B cell (primary cell): ENCODE results near the gene TRPV4. TPM values are rescaled to one million over a fixed set of nuclear protein-coding genes. Genes with fewer than 3 reads are reported as not detected.
A peak's percentile ranks its signal among the peaks of the same experiment; 100 is the strongest.

Experiments used
- ATAC-seq: fragments of 200-7000 bp; cut with Tn5 transposase; one replicate; pipeline ENCODE4 v1.10.0; 2021; ENCODE audit warnings: low read depth, mild to moderate bottlenecking, moderate number of reproducible peaks, moderate library complexity
- CTCF ChIA-PET: fragments of 350-600 bp; sonication (Branson Sonifier 250); formaldehyde crosslinking; loops from one replicate; lab custom pipeline; 2021; ENCODE audit warnings: antibody characterized with exemption, inconsistent platforms; lab: Charles Lee
- POLR2A ChIA-PET: fragments of 350-600 bp; sonication (Branson Sonifier 250); formaldehyde crosslinking; loops from one replicate; lab custom pipeline; 2021; ENCODE audit warnings: antibody characterized with exemption; lab: Charles Lee
- DNase-seq: peaks from one replicate; pipeline ENCODE4 v3.0.0; 2013
- H2AFZ ChIP-seq: 2 replicates; pipeline ENCODE4 v1.6.1; 2012; ENCODE audit warnings: mild to moderate bottlenecking, low read depth, low read length; ENCODE audit not compliant: insufficient read depth, poor library complexity, severe bottlenecking
- H3K27ac ChIP-seq, 2 donors: 1 replicate in 1 of 2; 2 replicates in 1 of 2; pipeline ENCODE4 v1.5.1; 2012 to 2013; ENCODE audit warnings: low read length in 2 of 2, mild to moderate bottlenecking in 2 of 2, moderate library complexity in 1 of 2
- H3K27me3 ChIP-seq, 4 experiments: fragments of 200-600 bp in 1 of 4; sonication (generic) in 1 of 4; replicated peaks in 1 of 4; 1 replicate in 2 of 4; 2 replicates in 2 of 4; pipeline versions ENCODE4 v1.6.1 to v1.7.0; 2013 to 2016; ENCODE audit warnings: low read length in 3 of 4, mild to moderate bottlenecking in 2 of 4, mixed read lengths in 1 of 4, moderate library complexity in 1 of 4; ENCODE audit not compliant: insufficient read depth in 4 of 4, control insufficient read depth in 3 of 4; ENCODE audit errors: control extremely low read depth in 1 of 4
- H3K36me3 ChIP-seq, 2 experiments: replicated peaks in 1 of 2; 1 replicate in 1 of 2; 2 replicates in 1 of 2; pipeline versions ENCODE4 v1.6.1 to v1.7.1; 2013; ENCODE audit warnings: low read length in 1 of 2; ENCODE audit not compliant: insufficient read depth in 2 of 2, control insufficient read depth in 1 of 2; ENCODE audit errors: control extremely low read depth in 1 of 2, extremely low read depth in 1 of 2
- H3K4me1 ChIP-seq, 2 donors: fragments of 200-600 bp in 1 of 2; sonication (generic) in 1 of 2; 1 replicate in 1 of 2; 2 replicates in 1 of 2; pipeline versions ENCODE4 v1.5.1 to v1.6.1; 2013 to 2017; ENCODE audit warnings: low read length in 2 of 2; ENCODE audit not compliant: control insufficient read depth in 2 of 2, insufficient read depth in 2 of 2
- H3K4me2 ChIP-seq: replicated peaks from 2 replicates; pipeline ENCODE3; 2012; ENCODE audit warnings: mild to moderate bottlenecking, low read depth, low read length; ENCODE audit not compliant: poor library complexity, severe bottlenecking
- H3K4me3 ChIP-seq, 5 experiments: fragments of 200-600 bp in 1 of 5; sonication (generic) in 1 of 5; 1 replicate in 3 of 5; 2 replicates in 2 of 5; pipeline versions ENCODE4 v1.5.1 to v1.7.0; 2011 to 2016; ENCODE audit warnings: low read length in 4 of 5, mild to moderate bottlenecking in 4 of 5, low read depth in 2 of 5, control low read depth in 1 of 5, moderate library complexity in 1 of 5; ENCODE audit not compliant: insufficient read depth in 1 of 5; ENCODE audit errors: control extremely low read depth in 1 of 5, extremely low read depth in 1 of 5
- H3K79me2 ChIP-seq: fragments of 200-600 bp; sonication (generic); one replicate; pipeline ENCODE4 v1.6.0; 2016; ENCODE audit warnings: low read length; ENCODE audit not compliant: control insufficient read depth, insufficient read depth
- H3K9ac ChIP-seq: fragments of 200-600 bp; sonication (generic); 2 replicates; pipeline ENCODE4 v1.6.1; 2017; ENCODE audit warnings: mild to moderate bottlenecking, low read length, moderate library complexity
- H3K9me3 ChIP-seq, 3 donors: one replicate each; pipeline versions ENCODE4 v1.6.1 to v1.7.1; 2013; ENCODE audit warnings: low read length in 2 of 3; ENCODE audit not compliant: control insufficient read depth in 2 of 3, insufficient read depth in 1 of 3; ENCODE audit errors: control extremely low read depth in 1 of 3
- H4K20me1 ChIP-seq: 2 replicates; pipeline ENCODE4 v1.6.0; 2012; ENCODE audit warnings: mild to moderate bottlenecking, low read length; ENCODE audit not compliant: insufficient read depth, control insufficient read depth, poor library complexity, severe bottlenecking
- H3K27ac Mint-ChIP-seq: one replicate; pipeline ENCODE4 v1.8.0; 2021; ENCODE audit warnings: mixed read lengths
- H3K27me3 Mint-ChIP-seq: one replicate; pipeline ENCODE4 v1.8.0; 2021; ENCODE audit warnings: mixed read lengths
- H3K4me1 Mint-ChIP-seq: one replicate; pipeline ENCODE4 v1.8.0; 2021; ENCODE audit warnings: mixed read lengths
- H3K4me3 Mint-ChIP-seq: one replicate; pipeline ENCODE4 v1.8.0; 2021; ENCODE audit warnings: mixed read lengths
- H3K9me3 Mint-ChIP-seq: one replicate; pipeline ENCODE4 v1.8.0; 2022; ENCODE audit warnings: mixed read lengths; ENCODE audit not compliant: insufficient read depth
- CTCF ChIP-seq: fragments of 200-600 bp; IDR thresholded peaks from one replicate; pipeline ENCODE4 v1.8.0; 2022; ENCODE audit warnings: antibody characterized with exemption, mild to moderate bottlenecking
- EZH2 ChIP-seq: IDR thresholded peaks from 2 replicates; pipeline ENCODE4 v1.6.1; 2012; ENCODE audit warnings: borderline replicate concordance, low read depth, mild to moderate bottlenecking, moderate library complexity, low read length; ENCODE audit not compliant: insufficient read depth, poor library complexity, severe bottlenecking
- WGBS: methylation state at CpG from one replicate; pipeline ENCODE4 v1.1.5; 2013; ENCODE audit warnings: missing lambda C conversion rate; ENCODE audit not compliant: insufficient coverage; 5-methylcytosine and 5-hydroxymethylcytosine counted together
- intact Hi-C: fragments of 100-400 bp; cut with micrococcal nuclease; formaldehyde crosslinking; loops from one replicate; pipeline ENCODE4 v1.10.0; 2022
- polyA plus RNA-seq: library from polyadenylated mRNA; depleted of rRNA; stranded (reverse); fragments of >200 nt; gene quantifications from 2 replicates; pipeline ENCODE4 v1.2.3, GENCODE V29; 2012
- total RNA-seq, 2 donors: library from RNA; stranded (reverse); fragments of 120-200 nt in 1 of 2; gene quantifications; 1 replicate in 1 of 2; 2 replicates in 1 of 2; pipeline versions ENCODE4 v1.2.3 to v1.2.4, GENCODE V29; 2013 to 2022

Gene TRPV4
- total and polyA plus RNA-seq, 2 donors (not counting 1 experiment from before 2014, with no cell fraction given): not detected

- Mint-ChIP-seq H3K27me3 (no peaks in the 10 kb centered on the region), H3K9me3 (no peaks in the 10 kb centered on the region), H3K4me3 (no peak overlapping the region), H3K4me1 (peaks cover 1% of the 10 kb centered on the region), H3K27ac (no peak overlapping the region)
- peak; percentile 78 for DNase-seq
- intact Hi-C loops: loop anchor here (1.0 kb wide), 1 partner anchor 40 kb away; no protein-coding TSS in a partner anchor
- Histone ChIP-seq H3K27me3 (no peaks in the 10 kb centered on the region), H3K9ac (no peak overlapping the region), H3K4me2 (no peak overlapping the region), H3K36me3 (no peaks in the 10 kb centered on the region), H3K9me3 (no peaks in the 10 kb centered on the region), H3K79me2 (no peaks in the 10 kb centered on the region), H3K4me3 (no peak overlapping the region), H4K20me1 (no peaks in the 10 kb centered on the region), H3K4me1 (no peaks in the 10 kb centered on the region), H3K27ac (no peak overlapping the region), H2AFZ (peak overlapping the region; percentile 31)
- POLR2A ChIA-PET: no interaction called here
- peak; percentile 96 for TF ChIP-seq CTCF
- TF ChIP-seq EZH2: no peak
- CTCF ChIA-PET: interaction anchor here (0.7 to 4.1 kb wide), 14 partner anchors 9 to 295 kb away, joined by 3 to 41 read pairs (median 3); partner anchors contain the start of gene MVK
- WGBS: 49% methylated on average over 12 of the region's 12 CpGs
- ATAC-seq: peak; percentile 92
Measured at GRCh38 chr12:109804820-109805761, 28.1 kb downstream of the TRPV4 start.

- Histone ChIP-seq H3K36me3 (no peaks in the 10 kb centered on the region), H3K9ac (no peak overlapping the region), H3K4me2 (no peak overlapping the region), H3K4me3 (no peak overlapping the region), H4K20me1 (no peaks in the 10 kb centered on the region), H3K9me3 (no peaks in the 10 kb centered on the region), H2AFZ (no peak overlapping the region), H3K4me1 (no peaks in the 10 kb centered on the region), H3K27me3 (no peaks in the 10 kb centered on the region), H3K27ac (no peak overlapping the region), H3K79me2 (no peaks in the 10 kb centered on the region)
- ChIA-PET CTCF (interaction anchor here (0.7 to 4.1 kb wide), 7 partner anchors 8 to 230 kb away, joined by 3 to 41 read pairs (median 4); partner anchors contain the start of gene MVK), POLR2A (no interaction called here)
- Mint-ChIP-seq H3K27me3 (no peaks in the 10 kb centered on the region), H3K4me3 (no peak overlapping the region), H3K27ac (no peak overlapping the region), H3K4me1 (peaks cover 1% of the 10 kb centered on the region), H3K9me3 (no peaks in the 10 kb centered on the region)
- no CpG with 5 or more reads among the region's 3 CpGs for WGBS
- no peak for TF ChIP-seq CTCF
- TF ChIP-seq EZH2: no peak
- DNase-seq (no peak), ATAC-seq (no peak)
- intact Hi-C loops: no loop called here
Measured at GRCh38 chr12:109803678-109804077, 29.5 kb downstream of the TRPV4 start.
